T-cell (primary cell): ENCODE measurements around the gene RHOT2. TPM values are rescaled to one million over a fixed set of nuclear protein-coding genes. Genes with fewer than 3 reads are reported as not detected.
A peak's percentile ranks its signal among the peaks of the same experiment; 100 is the strongest.

Experiments used
- ATAC-seq, 4 experiments: fragments of 200-7000 bp in 3 of 4; fragments of 150-1000 bp in 1 of 4; cut with Tn5 transposase; replicated peaks in 1 of 4; 1 replicate in 3 of 4; 2 replicates in 1 of 4; pipeline ENCODE4 v1.10.0; 2021; ENCODE audit warnings: moderate library complexity in 3 of 4, mild to moderate bottlenecking in 2 of 4, moderate number of reproducible peaks in 1 of 4
- CTCF ChIA-PET, 2 donors: fragments of 300-600 bp; sonication (Branson Sonifier 250); formaldehyde crosslinking; loops; one replicate each; lab custom pipeline; 2022; ENCODE audit warnings: antibody characterized with exemption in 2 of 2; lab: Charles Lee
- POLR2A ChIA-PET, 2 donors: fragments of 300-600 bp; sonication (Branson Sonifier 250); formaldehyde crosslinking; loops; one replicate each; lab custom pipeline; 2022; ENCODE audit warnings: antibody characterized with exemption in 2 of 2; lab: Charles Lee
- DNase-seq, 35 experiments: peaks; one replicate each; pipeline versions ENCODE4 v3.0.0 to v3.0.0-alpha.2; 2013 to 2023
- H3K27ac ChIP-seq: one replicate; pipeline ENCODE4 v1.5.1; 2013; ENCODE audit warnings: low read length
- H3K27me3 ChIP-seq, 2 experiments: replicated peaks in 1 of 2; 1 replicate in 1 of 2; 2 replicates in 1 of 2; pipeline versions ENCODE4 v1.6.1 to v1.7.0; 2013; ENCODE audit warnings: low read length in 1 of 2, mixed read lengths in 1 of 2; ENCODE audit not compliant: control insufficient read depth in 2 of 2, insufficient read depth in 2 of 2; ENCODE audit errors: extremely low read depth in 1 of 2
- H3K36me3 ChIP-seq, 2 donors: 1 replicate in 1 of 2; 2 replicates in 1 of 2; pipeline versions ENCODE4 v1.6.1 to v1.7.0; 2013; ENCODE audit warnings: low read length in 1 of 2; ENCODE audit not compliant: control insufficient read depth in 2 of 2, insufficient read depth in 1 of 2; ENCODE audit errors: extremely low read depth in 1 of 2
- H3K4me1 ChIP-seq, 2 experiments: 1 replicate in 1 of 2; 2 replicates in 1 of 2; pipeline versions ENCODE4 v1.6.1 to v1.7.0; 2013; ENCODE audit warnings: low read length in 2 of 2, mixed read lengths in 1 of 2; ENCODE audit not compliant: insufficient read depth in 2 of 2, control insufficient read depth in 1 of 2; ENCODE audit errors: extremely low read depth in 1 of 2
- H3K4me3 ChIP-seq, 2 donors: 1 replicate in 1 of 2; 2 replicates in 1 of 2; pipeline versions ENCODE4 v1.5.1 to v1.7.0; 2013; ENCODE audit warnings: mild to moderate bottlenecking in 2 of 2, low read length in 1 of 2, moderate library complexity in 1 of 2; ENCODE audit not compliant: control insufficient read depth in 1 of 2; ENCODE audit errors: extremely low read depth in 1 of 2
- H3K9me3 ChIP-seq: 2 replicates; pipeline ENCODE4 v1.7.0; 2013
- H3K27ac Mint-ChIP-seq, 2 donors: one replicate each; pipeline ENCODE4 v1.8.0; 2020 to 2021; ENCODE audit warnings: mild to moderate bottlenecking in 2 of 2, mixed read lengths in 2 of 2
- H3K27me3 Mint-ChIP-seq, 2 donors: one replicate each; pipeline ENCODE4 v1.8.0; 2021 to 2022; ENCODE audit warnings: mixed read lengths in 2 of 2
- H3K36me3 Mint-ChIP-seq: one replicate; pipeline ENCODE4 v1.8.0; 2021; ENCODE audit warnings: mixed read lengths
- H3K4me1 Mint-ChIP-seq, 3 donors: one replicate each; pipeline ENCODE4 v1.8.0; 2020 to 2022; ENCODE audit warnings: mixed read lengths in 3 of 3, mild to moderate bottlenecking in 1 of 3
- H3K4me3 Mint-ChIP-seq, 3 donors: one replicate each; pipeline ENCODE4 v1.8.0; 2020 to 2022; ENCODE audit warnings: mild to moderate bottlenecking in 3 of 3, mixed read lengths in 3 of 3, moderate library complexity in 3 of 3
- H3K9me3 Mint-ChIP-seq, 3 donors: one replicate each; pipeline ENCODE4 v1.8.0; 2020 to 2022; ENCODE audit warnings: mixed read lengths in 3 of 3
- WGBS: methylation state at CpG from one replicate; pipeline ENCODE4 v1.1.5; 2013; ENCODE audit warnings: missing lambda C conversion rate; ENCODE audit not compliant: insufficient coverage; 5-methylcytosine and 5-hydroxymethylcytosine counted together
- total RNA-seq, 35 experiments: library from RNA in 6 of 35; stranded (reverse) in 6 of 35; fragments of 120-200 nt in 1 of 35; gene quantifications; one replicate each; pipeline versions ENCODE4 v1.2.1 to v1.2.4 and lab custom pipeline; 2013 to 2026

Gene RHOT2
- total RNA-seq, 5 donors from 2014 or later (not counting 1 experiment from before 2014, with no cell fraction given) = 181 to 320 (median 286) TPM

- DNase-seq (no peak), ATAC-seq (no peak)
- Histone ChIP-seq H3K9me3 (no peaks in the 10 kb centered on the region), H3K27ac (no peak overlapping the region), H3K27me3 (peaks cover 0 to 25% of the 10 kb centered on the region in 2 experiments), H3K4me3 (peak overlapping the region in 1 of 2 donors; percentile 23), H3K36me3 (peaks cover 10 to 18% of the 10 kb centered on the region in 2 donors), H3K4me1 (peaks cover 0 to 47% of the 10 kb centered on the region in 2 experiments)
- CTCF ChIA-PET = no interaction called here
- H3K27me3 Mint-ChIP-seq = peaks cover 0 to 6% of the 10 kb centered on the region in 2 donors
- POLR2A ChIA-PET = interaction anchor here (0.6 kb wide), 2 partner anchors 19 to 1544 kb away, joined by 6 to 8 read pairs; no protein-coding TSS in a partner anchor
- H3K4me1 Mint-ChIP-seq = peaks cover 7 to 22% (median 21%) of the 10 kb centered on the region in 3 donors
- no peaks in the 10 kb centered on the region for H3K9me3 Mint-ChIP-seq
- no peak overlapping the region for H3K27ac Mint-ChIP-seq
- no peak overlapping the region for H3K4me3 Mint-ChIP-seq
- H3K36me3 Mint-ChIP-seq = peaks cover 6% of the 10 kb centered on the region
- WGBS = 88% methylated on average over 14 of the region's 25 CpGs
These were observed 8.1 kb downstream of the RHOT2 start for GRCh38 chr16:675884-676564.

- Histone ChIP-seq H3K4me1 (peaks cover 0 to 52% of the 10 kb centered on the region in 2 experiments), H3K27ac (no peak overlapping the region), H3K27me3 (peaks cover 0 to 25% of the 10 kb centered on the region in 2 experiments), H3K9me3 (no peaks in the 10 kb centered on the region), H3K36me3 (peaks cover 9 to 15% of the 10 kb centered on the region in 2 donors), H3K4me3 (no peak overlapping the region)
- H3K4me1 Mint-ChIP-seq = peaks cover 7 to 27% (median 26%) of the 10 kb centered on the region in 3 donors
- peaks cover 4% of the 10 kb centered on the region for H3K36me3 Mint-ChIP-seq
- peaks cover 0 to 6% of the 10 kb centered on the region in 2 donors for H3K27me3 Mint-ChIP-seq
- 94% methylated on average over 21 of the region's 21 CpGs for WGBS
- POLR2A ChIA-PET = interaction anchor here in 1 of 2 donors (0.6 kb wide), 1 partner anchor 19 kb away, joined by 6 read pairs; no protein-coding TSS in a partner anchor
- H3K27ac Mint-ChIP-seq = no peak overlapping the region
- H3K4me3 Mint-ChIP-seq = peak overlapping the region in 1 of 3 donors; percentile 45
- CTCF ChIA-PET = no interaction called here
- DNase-seq = no peak
- H3K9me3 Mint-ChIP-seq = no peaks in the 10 kb centered on the region
- no peak for ATAC-seq
These were observed 8.6 kb downstream of the RHOT2 start for GRCh38 chr16:676565-676902.

DNA sequence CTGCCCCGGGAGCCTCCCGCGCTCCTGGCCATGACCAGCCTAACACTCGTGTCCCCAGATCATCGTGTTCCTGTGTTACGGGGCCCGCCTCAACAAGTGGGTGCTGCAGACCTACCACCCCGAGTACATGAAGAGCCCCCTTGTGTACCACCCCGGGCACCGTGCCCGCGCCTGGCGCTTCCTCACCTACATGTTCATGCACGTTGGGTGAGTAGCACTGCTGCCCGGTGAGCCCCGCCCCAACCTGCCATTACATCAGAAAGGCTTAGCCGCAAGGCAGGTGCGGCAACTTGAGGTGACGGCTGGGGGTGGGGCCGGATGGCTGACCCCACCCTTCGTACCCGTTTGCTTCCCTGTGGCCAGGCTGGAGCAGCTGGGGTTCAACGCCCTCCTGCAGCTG lies 9.0 kb downstream of the RHOT2 start:
- H3K4me1 ChIP-seq = peaks cover 0 to 56% of the 10 kb centered on the region in 2 experiments
- no peaks in the 10 kb centered on the region for H3K9me3 ChIP-seq
- WGBS = 80% methylated on average over 23 of the region's 23 CpGs
- H3K27ac ChIP-seq = no peak overlapping the region
- peaks cover 12 to 16% of the 10 kb centered on the region in 2 donors for H3K36me3 ChIP-seq
- peak overlapping the region in 2 of 3 donors; percentile 6 to 45 for H3K4me3 Mint-ChIP-seq
- peaks cover 0 to 25% of the 10 kb centered on the region in 2 experiments for H3K27me3 ChIP-seq
- peaks cover 0 to 6% of the 10 kb centered on the region in 2 donors for H3K27me3 Mint-ChIP-seq
- H3K4me3 ChIP-seq = no peak overlapping the region
- no peak overlapping the region for H3K27ac Mint-ChIP-seq
- peaks cover 4% of the 10 kb centered on the region for H3K36me3 Mint-ChIP-seq
- no peak for ATAC-seq
- ChIA-PET POLR2A (no interaction called here), CTCF (no interaction called here)
- H3K4me1 Mint-ChIP-seq = peaks cover 7 to 31% (median 30%) of the 10 kb centered on the region in 3 donors
- DNase-seq = peak in 8 of 35 experiments; percentile 27 to 48 (median 38)
- H3K9me3 Mint-ChIP-seq = no peaks in the 10 kb centered on the region

GRCh38 chr16:677316-678190 lies 9.6 kb downstream of the RHOT2 start:
- POLR2A ChIA-PET = no interaction called here
- Histone ChIP-seq H3K27ac (no peak overlapping the region), H3K4me1 (peaks cover 0 to 61% of the 10 kb centered on the region in 2 experiments), H3K27me3 (peaks cover 0 to 25% of the 10 kb centered on the region in 2 experiments), H3K9me3 (no peaks in the 10 kb centered on the region), H3K36me3 (peaks cover 14 to 16% of the 10 kb centered on the region in 2 donors), H3K4me3 (no peak overlapping the region)
- H3K9me3 Mint-ChIP-seq = no peaks in the 10 kb centered on the region
- H3K4me1 Mint-ChIP-seq = peaks cover 11 to 35% (median 35%) of the 10 kb centered on the region in 3 donors
- no peak overlapping the region for H3K27ac Mint-ChIP-seq
- peak overlapping the region in 1 of 3 donors; percentile 45 for H3K4me3 Mint-ChIP-seq
- peaks cover 7% of the 10 kb centered on the region for H3K36me3 Mint-ChIP-seq
- CTCF ChIA-PET = no interaction called here
- DNase-seq (no peak), ATAC-seq (no peak)
- 79% methylated on average over 43 of the region's 57 CpGs for WGBS
- peaks cover 0 to 6% of the 10 kb centered on the region in 2 donors for H3K27me3 Mint-ChIP-seq

GRCh38 chr16:678209-678857 lies 10.4 kb downstream of the RHOT2 start:
- H3K27me3 ChIP-seq = peaks cover 0 to 25% of the 10 kb centered on the region in 2 experiments
- DNase-seq = no peak
- CTCF ChIA-PET = no interaction called here
- Mint-ChIP-seq H3K9me3 (no peaks in the 10 kb centered on the region), H3K4me3 (peak overlapping the region in 1 of 3 donors; percentile 77), H3K36me3 (peaks cover 4% of the 10 kb centered on the region), H3K27me3 (peaks cover 0 to 6% of the 10 kb centered on the region in 2 donors), H3K4me1 (peaks cover 12 to 41% (median 40%) of the 10 kb centered on the region in 3 donors), H3K27ac (no peak overlapping the region)
- no peak overlapping the region for H3K27ac ChIP-seq
- 83% methylated on average over 10 of the region's 21 CpGs for WGBS
- H3K9me3 ChIP-seq = no peaks in the 10 kb centered on the region
- peaks cover 0 to 69% of the 10 kb centered on the region in 2 experiments for H3K4me1 ChIP-seq
- no peak overlapping the region for H3K4me3 ChIP-seq
- POLR2A ChIA-PET = interaction anchor here in 1 of 2 donors (0.6 kb wide), 1 partner anchor 293 kb away, joined by 4 read pairs; no protein-coding TSS in a partner anchor
- ATAC-seq = no peak
- peaks cover 7 to 20% of the 10 kb centered on the region in 2 donors for H3K36me3 ChIP-seq
